Measurements from ENCODE around the gene HSDL2. TPM values are rescaled to one million over a fixed set of nuclear protein-coding genes. Genes with fewer than 3 reads are reported as not detected.

HSDL2 gene
- total and polyA plus RNA-seq, 2 of the 4 experiments (the other 2 are of a cell fraction): 17.7 to 65.8 TPM

GRCh38 chr9:112493393-112494137 lies 113.7 kb downstream of the HSDL2 start:
- H2BK5ac ChIP-seq (ENCODE audit: low read depth, low read length, poor library complexity, severe bottlenecking): no peak overlapping the region
- H3K9me3 ChIP-seq (ENCODE audit: control insufficient read depth, insufficient read depth, low read length): peaks cover 7% of the 10 kb centered on the region
- no peaks in the 10 kb centered on the region; the same call in 1 of the 2 replicates for H3K9me1 ChIP-seq (ENCODE audit: insufficient read depth, low read length)
- no peak overlapping the region for H3K4me3 ChIP-seq (ENCODE audit: insufficient read depth, low read depth, low read length)
- no peak overlapping the region for H2BK120ac ChIP-seq (ENCODE audit: low read depth, low read length)
- no peak overlapping the region for H2AFZ ChIP-seq (replicated peaks; ENCODE audit: low read length, poor library complexity)
- ATAC-seq (ENCODE audit: low read depth): no peak
- no peak overlapping the region for H2AK5ac ChIP-seq (ENCODE audit: low read depth, low read length)
- H2AK9ac ChIP-seq (replicated peaks; ENCODE audit: low read depth, low read length, poor library complexity): no peak overlapping the region
- intact Hi-C loops (cut with micrococcal nuclease) (loop anchor here (10.0 kb wide), 1 partner anchor 131 kb away; no protein-coding TSS in a partner anchor), dilution Hi-C loops (cut with HindIII; ENCODE audit: low sequenced_read_pairs, unreplicated experiment) (no loop called here), in situ Hi-C loops (cut with MboI; ENCODE audit: low sequenced_read_pairs) (no loop called here)
- peaks cover 3% of the 10 kb centered on the region for H3K4me1 ChIP-seq (ENCODE audit: control insufficient read depth, insufficient read depth, low read length)
- H4K91ac ChIP-seq (ENCODE audit: insufficient read depth, low read depth, low read length): no peak overlapping the region
- H3K18ac ChIP-seq (ENCODE audit: low read depth, low read length): no peak overlapping the region
- no peak for DNase-seq
- H4K8ac ChIP-seq (ENCODE audit: low read depth in 2 of 2, low read length in 2 of 2): no peak overlapping the region
- no peak overlapping the region for H3K56ac ChIP-seq (ENCODE audit: extremely low read depth, insufficient read depth, low read length)
- ChIA-PET POLR2A (ENCODE audit: unreplicated experiment) (no interaction called here), CTCF (no interaction called here)
- TF ChIP-seq POLR2A (IDR thresholded peaks at IDR 0.05; ENCODE audit: low read depth, low read length): no peak
- no peak for TF ChIP-seq RFX5 (IDR thresholded peaks at IDR 0.05; ENCODE audit: low read depth, low read length)
- TF ChIP-seq NFE2L2 (IDR thresholded peaks at IDR 0.05; ENCODE audit: low read depth, low read length): no peak
- TF ChIP-seq RCOR1 (IDR thresholded peaks at IDR 0.05; ENCODE audit: insufficient replicate concordance, low read length): no peak
- no peak for TF ChIP-seq CTCF (conservative IDR thresholded peaks at IDR 0.05; ENCODE audit: low read depth, low read length)
- no peak for TF ChIP-seq MAFK (IDR thresholded peaks at IDR 0.05; ENCODE audit: low read depth, low read length)
- no peak for TF ChIP-seq MAZ (IDR thresholded peaks at IDR 0.05; ENCODE audit: borderline replicate concordance, low read depth, low read length)
- no peak for TF ChIP-seq ELK1 (IDR thresholded peaks at IDR 0.05; ENCODE audit: borderline replicate concordance, low read depth, low read length)
- H3K4me2 ChIP-seq (ENCODE audit: low read depth, low read length): no peak overlapping the region
- H3K36me3 ChIP-seq (ENCODE audit: control insufficient read depth, insufficient read depth, low read length): peaks cover 3% of the 10 kb centered on the region; the same call in 1 of the 2 replicates
- H4K5ac ChIP-seq (ENCODE audit: low read depth, low read length): no peak overlapping the region
- no peak overlapping the region for H2BK15ac ChIP-seq (ENCODE audit: low read depth, low read length)
- H3K27ac ChIP-seq (ENCODE audit: insufficient read depth, low read length): no peak overlapping the region
- peaks cover 0 to 6% of the 10 kb centered on the region in 2 experiments; a peak in 3 of 4 replicates for H3K79me1 ChIP-seq (ENCODE audit: low read depth in 1 of 2, low read length in 2 of 2)
- no peak overlapping the region for H3K9ac ChIP-seq (ENCODE audit: low read depth, low read length)
- no peak overlapping the region for H3K14ac ChIP-seq (replicated peaks; ENCODE audit: low read depth, low read length)
- no TSS peak for BruUV-seq (replicated peaks)
- no peak overlapping the region for H2BK20ac ChIP-seq (ENCODE audit: low read depth, low read length)
- no peaks in the 10 kb centered on the region for H3K27me3 ChIP-seq (ENCODE audit: control insufficient read depth, insufficient read depth, low read length)
- H3K4ac ChIP-seq (ENCODE audit: low read depth, low read length): no peak overlapping the region
- no CpG with 5 or more reads among the region's 1 CpG for WGBS, 2 experiments (ENCODE audit: extremely low coverage in 2 of 2, insufficient read length in 1 of 2)
- H3K23ac ChIP-seq (ENCODE audit: low read depth, low read length): no peak overlapping the region
- H4K20me1 ChIP-seq (ENCODE audit: insufficient read depth, low read length): no peaks in the 10 kb centered on the region
